VCaP (cell line): Measurements from ENCODE around the gene SPSB1.

Source experiments
- H3K27ac ChIP-seq: fragments of 450-650 bp; 2 replicates; pipeline ENCODE4 v1.5.1; 2017
- CTCF ChIP-seq: fragments of 450-650 bp; conservative IDR thresholded peaks from 2 replicates; pipeline ENCODE4 v1.5.1; 2017; ENCODE audit warnings: mild to moderate bottlenecking, moderate library complexity

The SPSB1 gene

GRCh38 chr1:9308236-9308785 is 15.6 kb downstream of the SPSB1 start:
- no peak overlapping the region for H3K27ac ChIP-seq
- no peak for TF ChIP-seq CTCF

GRCh38 chr1:9309080-9309479 is 16.4 kb downstream of the SPSB1 start:
- no peak overlapping the region for H3K27ac ChIP-seq
- TF ChIP-seq CTCF = no peak

DNA sequence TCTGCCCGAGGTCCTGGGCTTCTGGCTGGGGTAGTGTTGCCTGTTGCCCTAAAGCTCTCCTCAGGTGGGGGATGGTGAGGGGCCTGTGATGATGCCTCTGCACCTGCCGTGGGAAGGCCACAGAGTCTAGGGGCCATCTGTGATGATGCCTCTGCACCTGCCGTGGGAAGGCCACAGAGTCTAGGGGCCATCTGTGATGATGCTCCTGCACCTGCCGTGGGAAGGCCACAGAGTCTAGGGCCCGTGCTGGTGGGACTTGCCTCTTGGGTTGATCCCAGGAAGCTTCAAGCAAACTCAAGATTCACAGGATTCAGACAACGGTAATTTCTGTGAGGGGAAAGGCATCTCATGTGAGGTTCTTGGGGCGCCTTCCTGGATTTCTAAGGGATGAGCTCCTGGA is 17.3 kb downstream of the SPSB1 start:
- no peak for TF ChIP-seq CTCF
- H3K27ac ChIP-seq = no peak overlapping the region

DNA sequence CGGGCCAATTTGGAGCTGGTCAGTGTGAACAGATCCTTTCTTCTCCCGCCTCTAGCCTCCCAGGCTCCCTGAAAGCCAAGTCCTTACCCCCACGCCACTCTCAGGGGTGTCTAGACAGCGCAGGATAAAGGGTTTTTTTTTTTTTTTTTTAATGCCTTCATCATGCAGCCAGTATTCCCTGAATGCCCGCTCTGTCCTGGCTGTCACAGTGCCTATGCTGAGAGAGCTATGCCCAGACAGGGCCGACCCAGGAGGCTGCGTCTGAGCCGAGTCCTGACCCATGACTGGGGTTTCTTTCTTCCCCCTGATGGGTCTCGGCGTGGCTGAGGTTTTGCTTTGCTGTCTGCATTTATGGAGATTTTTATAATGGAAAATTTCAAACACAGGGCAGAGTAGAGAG is 18.3 kb downstream of the SPSB1 start:
- H3K27ac ChIP-seq = no peak overlapping the region
- TF ChIP-seq CTCF = no peak

- H3K27ac ChIP-seq = no peak overlapping the region
- no peak for TF ChIP-seq CTCF
Measured at GRCh38 chr1:9311479-9311878, 18.8 kb downstream of the SPSB1 start.

GRCh38 chr1:9312168-9312720 is 19.6 kb downstream of the SPSB1 start:
- no peak for TF ChIP-seq CTCF
- no peak overlapping the region for H3K27ac ChIP-seq

GRCh38 chr1:9313576-9313975 is 20.9 kb downstream of the SPSB1 start:
- no peak overlapping the region for H3K27ac ChIP-seq
- no peak for TF ChIP-seq CTCF
